GM21423 (cell line): ENCODE data around the gene MMP20.
"Not testable (repeated sequence)": the region's sequence is repeated elsewhere in the genome, so short reads cannot be mapped to it uniquely, and the experiment has no call there.

ENCODE experiments used
- ATAC-seq: cut with Tn5 transposase; IDR thresholded peaks from one replicate; pipeline ENCODE4 v1.9.1; 2021; ENCODE audit warnings: mild to moderate bottlenecking, moderate library complexity; ENCODE audit not compliant: unreplicated experiment

Gene MMP20

GRCh38 chr11:102625177-102625576, at the start of gene MMP20:
Gene MMP20 (minus strand): TSS chr11:102625332. CDS start chr11:102625319, 13 bp downstream.
- ATAC-seq, result no peak

GRCh38 chr11:102669664-102670063, 44.5 kb upstream of the MMP20 start:
- peak; percentile 56 for ATAC-seq

- no peak for ATAC-seq
Measured at GRCh38 chr11:102666331-102666957, 41.3 kb upstream of the MMP20 start.

- peak; percentile 55 for ATAC-seq
Measured at GRCh38 chr11:102664001-102664752, 39.0 kb upstream of the MMP20 start.

- no peak for ATAC-seq
Measured at GRCh38 chr11:102662607-102663006, 37.5 kb upstream of the MMP20 start.

GRCh38 chr11:102661040-102661439, 35.9 kb upstream of the MMP20 start:
- no peak for ATAC-seq

- no peak for ATAC-seq
Measured at GRCh38 chr11:102656528-102656927, 31.4 kb upstream of the MMP20 start.

- no peak for ATAC-seq
Measured at GRCh38 chr11:102655547-102655946, 30.4 kb upstream of the MMP20 start.

- no peak for ATAC-seq
Measured at GRCh38 chr11:102654761-102655160, 29.6 kb upstream of the MMP20 start.

GRCh38 chr11:102653744-102654291, 28.7 kb upstream of the MMP20 start:
- ATAC-seq, result no peak

GRCh38 chr11:102647430-102647829, 22.3 kb upstream of the MMP20 start:
- ATAC-seq, result no peak

- ATAC-seq, result no peak
Measured at GRCh38 chr11:102643941-102644340, 18.8 kb upstream of the MMP20 start.

- ATAC-seq, result no peak
Measured at GRCh38 chr11:102640946-102641345, 15.8 kb upstream of the MMP20 start.

- no peak for ATAC-seq
Measured at GRCh38 chr11:102639656-102640055, 14.5 kb upstream of the MMP20 start.

GRCh38 chr11:102637731-102638130, 12.6 kb upstream of the MMP20 start:
- no peak for ATAC-seq

GRCh38 chr11:102633385-102634026, 8.4 kb upstream of the MMP20 start:
- ATAC-seq, result no peak

- no peak for ATAC-seq
Measured at GRCh38 chr11:102632026-102632425, 6.9 kb upstream of the MMP20 start.

- ATAC-seq, result no peak
Measured at GRCh38 chr11:102630598-102631448, 5.7 kb upstream of the MMP20 start.

GRCh38 chr11:102629908-102630307, 4.8 kb upstream of the MMP20 start:
- not testable (repeated sequence) for ATAC-seq

GRCh38 chr11:102626676-102627075, 1.5 kb upstream of the MMP20 start:
- ATAC-seq, result no peak

- no peak for ATAC-seq
Measured at GRCh38 chr11:102623998-102624397, 1.1 kb downstream of the MMP20 start.
